HepG2 (cell line): Measurements from ENCODE around the gene SMOC1. TPM values are rescaled to one million over a fixed set of nuclear protein-coding genes. Genes with fewer than 3 reads are reported as not detected.

Experiments used
- ATAC-seq: fragments of 200-7000 bp; cut with Tn5 transposase; 3 replicates; pipeline ENCODE4 v1.9.1; 2020; ENCODE audit warnings: mild to moderate bottlenecking, moderate library complexity
- BruUV-seq: library from RNA; stranded (reverse); fragments of 400-500 nt; replicated peaks from 2 replicates; lab custom pipeline; 2021; lab: Mats Ljungman, UMichigan
- CTCF ChIA-PET: fragments of 300-600 bp; formaldehyde crosslinking; extraction: SDS; loops from one replicate; lab custom pipeline; 2021; ENCODE audit warnings: low total read pairs, inconsistent platforms, low intra/inter-chr PET ratio; lab: Yijun Ruan, JAX
- POLR2A ChIA-PET: fragments of 350-600 bp; sonication (Branson Sonifier 250); formaldehyde crosslinking; loops from one replicate; lab custom pipeline; 2020; ENCODE audit warnings: antibody characterized with exemption, inconsistent platforms; lab: Yijun Ruan, JAX
- DNase-seq: peaks from one replicate; pipeline ENCODE4 v3.0.0-alpha.2; 2015; ENCODE audit warnings: low spot score
- FAIRE-seq: peaks from 3 replicates; lab custom pipeline; 2011; peaks lifted over from hg19 to GRCh38; lab: Jason Lieb, UNC
- H2AFZ ChIP-seq: one replicate; pipeline ENCODE4 v1.6.1; 2011; ENCODE audit warnings: low read length, inconsistent platforms
- H3K27ac ChIP-seq: fragments of 300-600 bp; 3 replicates; pipeline ENCODE4 v1.8.0; 2011; ENCODE audit warnings: mixed run types, mild to moderate bottlenecking, mixed read lengths, low read length, inconsistent platforms; ENCODE audit not compliant: insufficient read depth; ENCODE audit errors: extremely low read length
- H3K27me3 ChIP-seq, 2 experiments: fragments of 200-600 bp in 1 of 2; 2 replicates in 1 of 2; 3 replicates in 1 of 2; pipeline versions ENCODE4 v1.6.0 to v1.8.0; 2011; ENCODE audit warnings: low read length in 2 of 2, mild to moderate bottlenecking in 2 of 2, moderate library complexity in 2 of 2, inconsistent platforms in 1 of 2; ENCODE audit not compliant: insufficient read depth in 2 of 2, control insufficient read depth in 1 of 2
- H3K36me3 ChIP-seq, 2 experiments: fragments of 200-600 bp in 1 of 2; replicated peaks in 1 of 2; 2 replicates in 1 of 2; 3 replicates in 1 of 2; pipeline versions ENCODE4 v1.5.1 to v1.8.0; 2011; ENCODE audit warnings: low read length in 2 of 2, inconsistent platforms in 1 of 2; ENCODE audit not compliant: insufficient read depth in 2 of 2, control insufficient read depth in 1 of 2
- H3K4me1 ChIP-seq: 2 replicates; pipeline ENCODE4 v1.5.1; 2012; ENCODE audit warnings: low read length, inconsistent platforms; ENCODE audit not compliant: insufficient read depth
- H3K4me2 ChIP-seq: 2 replicates; pipeline ENCODE4 v1.6.0; 2011; ENCODE audit warnings: low read depth, low read length, inconsistent platforms
- H3K4me3 ChIP-seq, 3 experiments: fragments of 200-600 bp in 1 of 3; sonication (generic), shearing (Covaris generic) in 1 of 3; replicated peaks in 1 of 3; 2 replicates each; pipeline ENCODE4 v1.5.1; 2011 to 2016; ENCODE audit warnings: low read length in 3 of 3, inconsistent platforms in 2 of 3, low read depth in 2 of 3, mild to moderate bottlenecking in 2 of 3, control low read depth in 1 of 3, mixed read lengths in 1 of 3; ENCODE audit not compliant: insufficient read depth in 1 of 3
- H3K79me2 ChIP-seq: one replicate; pipeline ENCODE4 v1.6.1; 2011; ENCODE audit warnings: low read length, inconsistent platforms; ENCODE audit not compliant: insufficient read depth
- H3K9ac ChIP-seq: 2 replicates; pipeline ENCODE4 v1.6.0; 2011; ENCODE audit warnings: mild to moderate bottlenecking, low read depth, low read length, inconsistent platforms; ENCODE audit not compliant: insufficient read depth
- H3K9me3 ChIP-seq: 2 replicates; pipeline ENCODE4 v1.5.1; 2012; ENCODE audit warnings: mild to moderate bottlenecking, low read length
- H4K20me1 ChIP-seq: 2 replicates; pipeline ENCODE4 v1.6.0; 2011; ENCODE audit warnings: inconsistent platforms, mild to moderate bottlenecking, low read length, moderate library complexity; ENCODE audit not compliant: insufficient read depth
- ATF3 ChIP-seq: sonication (generic); formaldehyde crosslinking; IDR thresholded peaks from 2 replicates; pipeline ENCODE4 v1.4.0; 2020; ENCODE audit warnings: missing genetic modification reagents
- ELF3 ChIP-seq: IDR thresholded peaks from 2 replicates; pipeline ENCODE4 v1.6.1; 2016; ENCODE audit warnings: missing genetic modification reagents, missing compliant biosample characterization
- ERF ChIP-seq: IDR thresholded peaks from 2 replicates; pipeline ENCODE4 v1.6.1; 2018; ENCODE audit warnings: missing biosample characterization, missing genetic modification reagents
- FUBP1 ChIP-seq: sonication (generic); formaldehyde crosslinking; IDR thresholded peaks from 2 replicates; pipeline ENCODE4 v1.5.1; 2020; ENCODE audit warnings: missing genetic modification reagents, mild to moderate bottlenecking, borderline replicate concordance
- GTF3A ChIP-seq: sonication (generic); formaldehyde crosslinking; conservative IDR thresholded peaks from 2 replicates; pipeline ENCODE4 v1.4.0; 2020; ENCODE audit warnings: mild to moderate bottlenecking, missing genetic modification reagents
- MED1 ChIP-seq: sonication (generic); formaldehyde crosslinking; IDR thresholded peaks from 2 replicates; pipeline ENCODE4 v1.4.0; 2020; ENCODE audit warnings: missing genetic modification reagents
- MYC ChIP-seq: sonication (generic); formaldehyde crosslinking; IDR thresholded peaks from 2 replicates; pipeline ENCODE4 v1.9.0; 2021; ENCODE audit warnings: missing genetic modification reagents, borderline replicate concordance
- MZF1 ChIP-seq: sonication (generic); formaldehyde crosslinking; IDR thresholded peaks from 2 replicates; pipeline ENCODE4 v1.8.1; 2023; ENCODE audit warnings: mild to moderate bottlenecking, missing genetic modification reagents, borderline replicate concordance
- NCOR1 ChIP-seq: fragments of 200-600 bp; sonication (generic); IDR thresholded peaks from 2 replicates; pipeline ENCODE4 v1.7.0; 2017; ENCODE audit warnings: antibody characterized with exemption, low read length, borderline replicate concordance
- RAD21 ChIP-seq: fragments of 450-650 bp; formaldehyde crosslinking; IDR thresholded peaks from 2 replicates; pipeline ENCODE4 v1.5.0; 2020; ENCODE audit warnings: mild to moderate bottlenecking
- SNAPC5 ChIP-seq: sonication (generic); formaldehyde crosslinking; IDR thresholded peaks from 2 replicates; pipeline ENCODE4 v1.8.1; 2023; ENCODE audit warnings: mild to moderate bottlenecking, missing genetic modification reagents, borderline replicate concordance
- STAG1 ChIP-seq: sonication (generic); formaldehyde crosslinking; IDR thresholded peaks from 2 replicates; pipeline ENCODE4 v1.4.0; 2020; ENCODE audit warnings: missing genetic modification reagents
- TOPORS ChIP-seq: sonication (generic); formaldehyde crosslinking; IDR thresholded peaks from 2 replicates; pipeline ENCODE4 v1.8.0; 2023; ENCODE audit warnings: mild to moderate bottlenecking, missing genetic modification reagents
- ZNF646 ChIP-seq: sonication (generic); formaldehyde crosslinking; IDR thresholded peaks from 2 replicates; pipeline ENCODE4 v1.9.0; 2021; ENCODE audit warnings: mild to moderate bottlenecking, missing genetic modification reagents
- ZNF691 ChIP-seq: sonication (generic); formaldehyde crosslinking; IDR thresholded peaks from 2 replicates; pipeline ENCODE4 v1.4.0; 2020; ENCODE audit warnings: missing genetic modification reagents, low read depth, mild to moderate bottlenecking, borderline replicate concordance
- WGBS: methylation state at CpG from one replicate; pipeline ENCODE4 v1.1.6; 2017; ENCODE audit warnings: low lambda C conversion rate; 5-methylcytosine and 5-hydroxymethylcytosine counted together
- in situ Hi-C: cut with HindIII; loops from 2 replicates; pipeline ENCODE4 v1.10.0; 2017; ENCODE audit warnings: low pct_unique_long_range_greater_than_20kb; ENCODE audit not compliant: extremely low pct_ligation_motif_present
- intact Hi-C: fragments of 100-400 bp; cut with micrococcal nuclease; formaldehyde crosslinking; loops from one replicate; pipeline ENCODE4 v1.10.0; 2022; ENCODE audit not compliant: unreplicated experiment
- polyA plus RNA-seq, 8 experiments: library from polyadenylated mRNA; depleted of rRNA in 3 of 8; stranded (reverse) in 7 of 8; unstranded in 1 of 8; fragments of >200 nt; fragmentation: Illumina TruSeq in 4 of 8; extraction: Trizol in 4 of 8; gene quantifications; 2 replicates each; pipeline versions ENCODE4 v1.2.1 to v1.2.3, GENCODE V29; 2011 to 2016; ENCODE audit warnings: low read depth in 4 of 8, missing spikeins in 1 of 8, mixed read lengths in 1 of 8; ENCODE audit not compliant: insufficient read depth in 1 of 8
- total RNA-seq, 5 experiments: library from RNA; depleted of rRNA; stranded (reverse); fragments of >200 nt; fragmentation: Illumina TruSeq; extraction: Trizol; gene quantifications; 2 replicates each; pipeline ENCODE4 v1.2.3, GENCODE V29; 2016; ENCODE audit warnings: low read depth in 1 of 5

The SMOC1 gene
- total and polyA plus RNA-seq, 2 of the 13 experiments (the other 11 are each of a cell fraction or from before 2014, with no cell fraction given) = 17.8 to 35.6 TPM

GRCh38 chr14:69863083-69863482, 16.1 kb upstream of the SMOC1 start:
- Histone ChIP-seq H3K4me2 (no peak overlapping the region), H3K27ac (no peak overlapping the region), H3K4me3 (no peak overlapping the region), H3K9ac (no peak overlapping the region), H3K79me2 (no peaks in the 10 kb centered on the region), H3K9me3 (peaks cover 10% of the 10 kb centered on the region), H3K4me1 (peaks cover 37% of the 10 kb centered on the region), H3K27me3 (peaks cover 2 to 22% of the 10 kb centered on the region in 2 experiments; a peak in 2 of 5 replicates), H2AFZ (no peak overlapping the region), H3K36me3 (no peaks in the 10 kb centered on the region), H4K20me1 (no peaks in the 10 kb centered on the region)
- peak; percentile 72 for FAIRE-seq
- in situ Hi-C loops = no loop called here
- intact Hi-C loops = loop anchor here (2.0 kb wide), 1 partner anchor 214 kb away; no protein-coding TSS in a partner anchor
- peak; percentile 52 for DNase-seq
- CTCF ChIA-PET = interaction anchor here (0.7 to 1.8 kb wide), 2 partner anchors 151 to 165 kb away, joined by 3 to 8 read pairs; no protein-coding TSS in a partner anchor
- BruUV-seq = no TSS peak
- POLR2A ChIA-PET = interaction anchor here (0.7 to 1.9 kb wide), 8 partner anchors 12 to 165 kb away, joined by 3 to 11 read pairs (median 4); partner anchors contain the start of gene SMOC1
- ATAC-seq = peak; percentile 83
- 64% methylated on average over 4 of the region's 4 CpGs for WGBS
- TF ChIP-seq STAG1 (peak; percentile 89), SNAPC5 (0 out of 2 replicates have a peak, but pooled peaks have one; percentile 19), ZNF646 (CRISPR knock-in tag) (no peak), MYC (CRISPR knock-in tag) (no peak), ZNF691 (CRISPR knock-in tag) (no peak), FUBP1 (CRISPR knock-in tag) (no peak), ATF3 (no peak), NCOR1 (0 out of 2 replicates have a peak, but pooled peaks have one; percentile 21), MZF1 (CRISPR knock-in tag) (no peak), MED1 (CRISPR knock-in tag) (peak; percentile 45), GTF3A (CRISPR knock-in tag) (no peak), ELF3 (CRISPR knock-in tag) (0 out of 2 replicates have a peak, but pooled peaks have one; percentile 20), ERF (CRISPR knock-in tag) (0 out of 2 replicates have a peak, but pooled peaks have one; percentile 35), TOPORS (CRISPR knock-in tag) (no peak), RAD21 (peak; percentile 78)
